Vagina (tissue), 2 donors: Measurements from ENCODE around the gene TSEN15.

Experiments
- CTCF ChIP-seq, 3 experiments: fragments of 450-650 bp in 2 of 3; fragments of 200-600 bp in 1 of 3; sonication (generic) in 1 of 3; IDR thresholded peaks; one replicate each; pipeline ENCODE4 v1.5.1; 2017 to 2019; ENCODE audit warnings: antibody characterized with exemption in 3 of 3, mild to moderate bottlenecking in 2 of 3, moderate library complexity in 2 of 3
- POLR2A ChIP-seq, 2 donors: fragments of 450-650 bp; IDR thresholded peaks; one replicate each; pipeline ENCODE4 v1.6.1; 2017; ENCODE audit warnings: antibody characterized with exemption in 2 of 2, mild to moderate bottlenecking in 2 of 2, moderate library complexity in 2 of 2

- no peak for TF ChIP-seq CTCF (IDR thresholded peaks at IDR 0.05)
- no peak for TF ChIP-seq POLR2A (IDR thresholded peaks at IDR 0.05)
These were observed 8.8 kb downstream of the TSEN15 start for GRCh38 chr1:184060316-184060715.
